ENCODE data around the gene RABGAP1L.

DNA sequence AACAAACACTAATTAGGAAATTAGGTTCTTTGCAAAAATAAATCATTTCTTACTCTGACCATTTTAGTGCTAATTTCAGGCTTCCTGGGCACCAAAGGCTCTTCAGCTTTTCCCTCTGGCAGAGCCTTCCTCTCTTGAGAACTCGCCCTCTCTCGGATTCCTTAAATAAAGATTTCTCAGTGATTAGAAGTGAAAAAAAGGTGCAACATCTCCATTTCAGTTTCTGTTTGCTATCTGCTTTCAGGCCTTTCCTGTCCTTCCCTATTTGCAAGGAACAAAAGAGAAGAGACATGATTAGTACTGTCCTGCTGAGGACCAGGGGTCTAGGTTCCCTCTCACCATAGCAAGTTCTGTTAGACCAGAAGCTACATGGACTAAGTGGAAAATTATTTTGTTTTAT is 812.6 kb downstream of the RABGAP1L start:
- TF ChIP-seq ZNF121 (tag by site-specific recombination; IDR thresholded peaks at IDR 0.05) (no peak), SETDB1 (IDR thresholded peaks at IDR 0.05; ENCODE audit: insufficient read length, low read length) (no peak), ZNF394 (tag by site-specific recombination; IDR thresholded peaks at IDR 0.05; ENCODE audit: borderline replicate concordance) (no peak), ZNF664 (tag by site-specific recombination; IDR thresholded peaks at IDR 0.05) (no peak), BCL11A (tag by site-specific recombination; IDR thresholded peaks at IDR 0.05; ENCODE audit: low read depth) (no peak), ZBTB17 (tag by site-specific recombination; IDR thresholded peaks at IDR 0.05) (no peak), ZNF324 (tag by site-specific recombination; IDR thresholded peaks at IDR 0.05) (no peak)
- TF ChIP-seq, protein P1, sequence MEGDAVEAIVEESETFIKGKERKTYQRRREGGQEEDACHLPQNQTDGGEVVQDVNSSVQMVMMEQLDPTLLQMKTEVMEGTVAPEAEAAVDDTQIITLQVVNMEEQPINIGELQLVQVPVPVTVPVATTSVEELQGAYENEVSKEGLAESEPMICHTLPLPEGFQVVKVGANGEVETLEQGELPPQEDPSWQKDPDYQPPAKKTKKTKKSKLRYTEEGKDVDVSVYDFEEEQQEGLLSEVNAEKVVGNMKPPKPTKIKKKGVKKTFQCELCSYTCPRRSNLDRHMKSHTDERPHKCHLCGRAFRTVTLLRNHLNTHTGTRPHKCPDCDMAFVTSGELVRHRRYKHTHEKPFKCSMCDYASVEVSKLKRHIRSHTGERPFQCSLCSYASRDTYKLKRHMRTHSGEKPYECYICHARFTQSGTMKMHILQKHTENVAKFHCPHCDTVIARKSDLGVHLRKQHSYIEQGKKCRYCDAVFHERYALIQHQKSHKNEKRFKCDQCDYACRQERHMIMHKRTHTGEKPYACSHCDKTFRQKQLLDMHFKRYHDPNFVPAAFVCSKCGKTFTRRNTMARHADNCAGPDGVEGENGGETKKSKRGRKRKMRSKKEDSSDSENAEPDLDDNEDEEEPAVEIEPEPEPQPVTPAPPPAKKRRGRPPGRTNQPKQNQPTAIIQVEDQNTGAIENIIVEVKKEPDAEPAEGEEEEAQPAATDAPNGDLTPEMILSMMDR (tag by site-specific recombination; IDR thresholded peaks at IDR 0.05) = no peak
- TF ChIP-seq, protein P2, sequence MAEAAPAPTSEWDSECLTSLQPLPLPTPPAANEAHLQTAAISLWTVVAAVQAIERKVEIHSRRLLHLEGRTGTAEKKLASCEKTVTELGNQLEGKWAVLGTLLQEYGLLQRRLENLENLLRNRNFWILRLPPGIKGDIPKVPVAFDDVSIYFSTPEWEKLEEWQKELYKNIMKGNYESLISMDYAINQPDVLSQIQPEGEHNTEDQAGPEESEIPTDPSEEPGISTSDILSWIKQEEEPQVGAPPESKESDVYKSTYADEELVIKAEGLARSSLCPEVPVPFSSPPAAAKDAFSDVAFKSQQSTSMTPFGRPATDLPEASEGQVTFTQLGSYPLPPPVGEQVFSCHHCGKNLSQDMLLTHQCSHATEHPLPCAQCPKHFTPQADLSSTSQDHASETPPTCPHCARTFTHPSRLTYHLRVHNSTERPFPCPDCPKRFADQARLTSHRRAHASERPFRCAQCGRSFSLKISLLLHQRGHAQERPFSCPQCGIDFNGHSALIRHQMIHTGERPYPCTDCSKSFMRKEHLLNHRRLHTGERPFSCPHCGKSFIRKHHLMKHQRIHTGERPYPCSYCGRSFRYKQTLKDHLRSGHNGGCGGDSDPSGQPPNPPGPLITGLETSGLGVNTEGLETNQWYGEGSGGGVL (tag by site-specific recombination; IDR thresholded peaks at IDR 0.05) = no peak
- TF ChIP-seq, protein P3, sequence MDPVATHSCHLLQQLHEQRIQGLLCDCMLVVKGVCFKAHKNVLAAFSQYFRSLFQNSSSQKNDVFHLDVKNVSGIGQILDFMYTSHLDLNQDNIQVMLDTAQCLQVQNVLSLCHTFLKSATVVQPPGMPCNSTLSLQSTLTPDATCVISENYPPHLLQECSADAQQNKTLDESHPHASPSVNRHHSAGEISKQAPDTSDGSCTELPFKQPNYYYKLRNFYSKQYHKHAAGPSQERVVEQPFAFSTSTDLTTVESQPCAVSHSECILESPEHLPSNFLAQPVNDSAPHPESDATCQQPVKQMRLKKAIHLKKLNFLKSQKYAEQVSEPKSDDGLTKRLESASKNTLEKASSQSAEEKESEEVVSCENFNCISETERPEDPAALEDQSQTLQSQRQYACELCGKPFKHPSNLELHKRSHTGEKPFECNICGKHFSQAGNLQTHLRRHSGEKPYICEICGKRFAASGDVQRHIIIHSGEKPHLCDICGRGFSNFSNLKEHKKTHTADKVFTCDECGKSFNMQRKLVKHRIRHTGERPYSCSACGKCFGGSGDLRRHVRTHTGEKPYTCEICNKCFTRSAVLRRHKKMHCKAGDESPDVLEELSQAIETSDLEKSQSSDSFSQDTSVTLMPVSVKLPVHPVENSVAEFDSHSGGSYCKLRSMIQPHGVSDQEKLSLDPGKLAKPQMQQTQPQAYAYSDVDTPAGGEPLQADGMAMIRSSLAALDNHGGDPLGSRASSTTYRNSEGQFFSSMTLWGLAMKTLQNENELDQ (tag by site-specific recombination; IDR thresholded peaks at IDR 0.05; ENCODE audit: low read depth) = no peak
- TF ChIP-seq, protein P4, sequence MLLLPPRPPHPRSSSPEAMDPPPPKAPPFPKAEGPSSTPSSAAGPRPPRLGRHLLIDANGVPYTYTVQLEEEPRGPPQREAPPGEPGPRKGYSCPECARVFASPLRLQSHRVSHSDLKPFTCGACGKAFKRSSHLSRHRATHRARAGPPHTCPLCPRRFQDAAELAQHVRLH (tag by site-specific recombination; IDR thresholded peaks at IDR 0.05) = no peak
- TF ChIP-seq, protein P5, sequence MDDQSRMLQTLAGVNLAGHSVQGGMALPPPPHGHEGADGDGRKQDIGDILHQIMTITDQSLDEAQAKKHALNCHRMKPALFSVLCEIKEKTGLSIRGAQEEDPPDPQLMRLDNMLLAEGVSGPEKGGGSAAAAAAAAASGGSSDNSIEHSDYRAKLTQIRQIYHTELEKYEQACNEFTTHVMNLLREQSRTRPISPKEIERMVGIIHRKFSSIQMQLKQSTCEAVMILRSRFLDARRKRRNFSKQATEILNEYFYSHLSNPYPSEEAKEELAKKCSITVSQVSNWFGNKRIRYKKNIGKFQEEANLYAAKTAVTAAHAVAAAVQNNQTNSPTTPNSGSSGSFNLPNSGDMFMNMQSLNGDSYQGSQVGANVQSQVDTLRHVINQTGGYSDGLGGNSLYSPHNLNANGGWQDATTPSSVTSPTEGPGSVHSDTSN (CRISPR knock-in tag; IDR thresholded peaks at IDR 0.05) = no peak
- TF ChIP-seq, protein P6, sequence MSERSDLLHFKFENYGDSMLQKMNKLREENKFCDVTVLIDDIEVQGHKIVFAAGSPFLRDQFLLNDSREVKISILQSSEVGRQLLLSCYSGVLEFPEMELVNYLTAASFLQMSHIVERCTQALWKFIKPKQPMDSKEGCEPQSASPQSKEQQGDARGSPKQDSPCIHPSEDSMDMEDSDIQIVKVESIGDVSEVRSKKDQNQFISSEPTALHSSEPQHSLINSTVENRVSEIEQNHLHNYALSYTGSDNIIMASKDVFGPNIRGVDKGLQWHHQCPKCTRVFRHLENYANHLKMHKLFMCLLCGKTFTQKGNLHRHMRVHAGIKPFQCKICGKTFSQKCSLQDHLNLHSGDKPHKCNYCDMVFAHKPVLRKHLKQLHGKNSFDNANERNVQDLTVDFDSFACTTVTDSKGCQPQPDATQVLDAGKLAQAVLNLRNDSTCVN (tag by site-specific recombination; optimal IDR thresholded peaks at IDR 0.05) = no peak

All from HEK293 (cell line).